NCI-H524 treated with DMSO at 0.1 percent for 48 hours (cell line): ENCODE results near the gene VCAM1.
"Not testable (repeated sequence)": the region's sequence is repeated elsewhere in the genome, so short reads cannot be mapped to it uniquely, and the experiment has no call there.

Experiments
- DNase-seq: peaks from one replicate; lab custom pipeline; 2025; lab: John Stamatoyannopoulos, UW

The VCAM1 gene, protein sequence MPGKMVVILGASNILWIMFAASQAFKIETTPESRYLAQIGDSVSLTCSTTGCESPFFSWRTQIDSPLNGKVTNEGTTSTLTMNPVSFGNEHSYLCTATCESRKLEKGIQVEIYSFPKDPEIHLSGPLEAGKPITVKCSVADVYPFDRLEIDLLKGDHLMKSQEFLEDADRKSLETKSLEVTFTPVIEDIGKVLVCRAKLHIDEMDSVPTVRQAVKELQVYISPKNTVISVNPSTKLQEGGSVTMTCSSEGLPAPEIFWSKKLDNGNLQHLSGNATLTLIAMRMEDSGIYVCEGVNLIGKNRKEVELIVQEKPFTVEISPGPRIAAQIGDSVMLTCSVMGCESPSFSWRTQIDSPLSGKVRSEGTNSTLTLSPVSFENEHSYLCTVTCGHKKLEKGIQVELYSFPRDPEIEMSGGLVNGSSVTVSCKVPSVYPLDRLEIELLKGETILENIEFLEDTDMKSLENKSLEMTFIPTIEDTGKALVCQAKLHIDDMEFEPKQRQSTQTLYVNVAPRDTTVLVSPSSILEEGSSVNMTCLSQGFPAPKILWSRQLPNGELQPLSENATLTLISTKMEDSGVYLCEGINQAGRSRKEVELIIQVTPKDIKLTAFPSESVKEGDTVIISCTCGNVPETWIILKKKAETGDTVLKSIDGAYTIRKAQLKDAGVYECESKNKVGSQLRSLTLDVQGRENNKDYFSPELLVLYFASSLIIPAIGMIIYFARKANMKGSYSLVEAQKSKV

DNA sequence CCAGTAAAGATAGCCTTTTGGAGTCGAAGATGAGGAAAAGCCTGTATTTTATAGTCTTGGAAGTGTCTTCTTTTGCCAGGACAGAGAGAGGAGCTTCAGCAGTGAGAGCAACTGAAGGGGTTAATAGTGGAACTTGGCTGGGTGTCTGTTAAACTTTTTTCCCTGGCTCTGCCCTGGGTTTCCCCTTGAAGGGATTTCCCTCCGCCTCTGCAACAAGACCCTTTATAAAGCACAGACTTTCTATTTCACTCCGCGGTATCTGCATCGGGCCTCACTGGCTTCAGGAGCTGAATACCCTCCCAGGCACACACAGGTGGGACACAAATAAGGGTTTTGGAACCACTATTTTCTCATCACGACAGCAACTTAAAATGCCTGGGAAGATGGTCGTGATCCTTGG is at the start of gene VCAM1:
VCAM1 (plus strand) TSS at position 253 of the 400 bp plus-strand sequence; CDS start at position 372, 119 bp downstream.
- DNase-seq: no peak

DNA sequence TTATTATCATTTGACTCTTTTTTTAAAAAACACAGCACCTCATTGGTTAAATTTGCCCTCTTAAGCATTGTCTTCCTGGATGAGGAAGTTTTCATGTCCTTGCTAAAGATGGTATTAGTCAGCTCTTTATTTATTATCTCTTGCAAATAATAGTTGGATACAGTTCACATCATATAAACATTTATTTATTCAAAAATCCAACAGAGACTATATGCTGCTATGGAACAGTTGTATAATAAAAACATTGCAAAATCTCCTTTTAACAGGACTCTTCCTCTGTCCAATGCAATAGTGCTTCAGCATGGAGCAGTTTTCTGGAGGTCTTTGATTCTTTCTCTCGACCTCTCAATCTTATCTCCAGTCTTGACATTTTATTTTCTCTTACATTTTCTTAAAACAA is 49.5 kb upstream of the VCAM1 start:
- no peak for DNase-seq

DNA sequence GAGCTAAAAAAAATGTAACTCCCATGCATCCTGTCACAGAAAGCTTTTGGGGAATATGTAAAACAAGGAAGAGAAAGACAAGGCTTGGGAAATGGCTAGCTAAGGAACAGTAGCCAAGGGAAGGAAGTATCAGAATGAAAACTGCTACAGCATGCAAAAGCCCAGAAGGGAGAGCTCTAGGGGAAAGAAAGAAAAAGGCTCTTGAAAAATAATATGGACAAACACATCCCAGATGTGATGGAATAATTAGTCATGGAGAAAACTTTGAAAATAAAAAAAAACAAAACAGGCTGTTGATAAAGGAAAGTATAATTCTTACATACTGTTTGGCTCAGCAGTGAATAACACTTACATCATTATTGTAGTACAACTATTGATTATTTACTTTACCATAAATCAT is 47.9 kb upstream of the VCAM1 start:
- no peak for DNase-seq

DNA sequence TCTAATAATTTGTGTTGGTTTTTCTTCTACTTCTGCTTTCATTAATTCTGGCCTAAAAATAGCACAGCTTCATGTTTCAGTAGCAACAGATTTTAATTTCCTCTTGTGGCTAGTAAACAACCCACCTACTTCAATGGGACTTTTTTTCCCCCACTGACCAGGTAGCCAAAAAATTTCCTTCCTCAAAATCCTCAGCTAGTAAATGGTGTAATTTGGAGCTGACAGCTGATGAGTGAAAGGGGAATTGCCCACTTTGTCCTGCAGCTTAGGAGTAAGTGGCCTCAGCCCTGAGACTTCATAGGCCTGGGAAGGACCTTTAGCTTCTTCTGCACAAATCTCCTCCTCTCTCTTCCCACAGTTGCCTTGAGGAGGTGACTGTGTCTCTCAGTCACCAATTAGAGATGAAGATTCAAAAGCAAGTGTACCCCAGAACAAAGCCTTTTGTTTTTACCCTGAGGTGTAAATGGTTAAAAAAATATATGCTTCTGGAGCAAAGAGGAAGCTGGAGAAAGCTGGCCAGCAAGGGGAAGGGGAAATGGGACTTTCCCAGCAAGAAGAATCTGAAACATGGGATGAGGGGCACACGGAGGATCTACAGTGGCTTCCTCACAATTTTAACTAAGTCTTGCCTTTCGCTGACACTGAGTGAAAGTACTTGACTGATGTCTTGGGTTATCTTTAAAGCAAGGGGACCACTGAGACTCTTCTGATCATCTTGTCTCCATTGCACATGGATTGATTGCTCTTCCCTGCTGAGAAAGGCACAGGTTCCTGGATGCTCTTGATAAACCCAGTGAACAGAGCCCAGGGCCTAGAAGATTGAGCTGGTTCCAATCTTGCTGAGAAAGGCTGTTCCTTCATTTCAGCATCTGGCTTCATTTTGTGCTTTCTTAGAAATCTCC is 35.8 kb upstream of the VCAM1 start:
- no peak for DNase-seq

DNA sequence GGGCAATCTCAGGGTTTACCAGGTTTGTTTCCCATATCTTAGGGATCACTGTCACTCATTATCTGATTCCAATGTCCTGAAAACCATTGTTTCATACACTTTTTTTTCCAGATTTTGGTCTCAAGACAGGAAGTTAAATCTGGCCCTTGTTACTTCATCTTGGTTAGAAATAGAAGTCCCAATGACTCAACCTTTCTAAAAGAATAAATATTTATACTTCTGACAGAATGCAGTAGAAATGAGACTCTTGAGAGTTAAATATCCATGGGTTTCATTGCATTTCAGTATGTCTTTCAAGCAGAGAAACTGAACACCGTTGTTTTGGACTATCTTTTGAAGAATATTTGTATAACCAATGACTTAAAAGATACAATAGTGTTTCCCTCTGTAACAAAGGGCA is 19.8 kb upstream of the VCAM1 start:
- DNase-seq: no peak

DNA sequence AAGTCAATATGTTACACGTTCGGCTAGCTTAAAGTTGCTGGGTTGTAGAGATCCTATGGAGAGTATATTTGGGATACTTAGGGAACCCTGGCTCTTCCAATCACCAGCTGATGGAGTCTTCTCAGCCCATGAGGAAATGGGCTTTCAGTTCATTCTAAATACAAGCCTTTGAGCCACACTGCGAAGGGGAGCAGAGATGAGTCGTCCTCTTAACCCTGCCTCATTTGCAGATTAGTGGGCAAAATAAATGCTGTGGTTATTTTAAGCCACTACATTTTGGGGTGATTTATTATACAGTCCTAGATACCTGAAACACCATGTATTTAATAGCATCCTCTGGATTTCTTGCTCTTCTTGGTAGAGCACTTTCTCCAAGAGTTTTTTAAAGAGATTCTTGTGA is 19.0 kb upstream of the VCAM1 start:
- no peak for DNase-seq

DNA sequence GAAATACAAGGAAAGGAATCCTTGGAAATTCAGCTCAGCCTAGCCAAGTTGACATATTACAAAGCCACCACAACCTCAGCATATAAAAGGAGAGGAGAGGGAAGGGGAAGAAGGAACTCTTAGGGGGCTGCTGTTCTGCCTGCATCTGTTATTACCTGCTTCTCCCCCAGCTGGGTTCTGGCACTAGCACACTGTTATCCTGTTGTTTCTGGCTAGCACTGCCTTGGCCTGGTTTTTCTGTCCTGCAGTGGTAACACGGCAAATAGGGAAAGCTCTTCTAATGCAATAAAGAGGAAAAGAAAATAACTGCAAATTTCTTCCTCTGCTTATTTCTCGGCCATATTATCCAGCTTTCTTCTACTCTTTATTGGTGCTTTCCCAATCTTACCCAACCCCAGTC is 16.5 kb upstream of the VCAM1 start:
- no peak for DNase-seq

DNA sequence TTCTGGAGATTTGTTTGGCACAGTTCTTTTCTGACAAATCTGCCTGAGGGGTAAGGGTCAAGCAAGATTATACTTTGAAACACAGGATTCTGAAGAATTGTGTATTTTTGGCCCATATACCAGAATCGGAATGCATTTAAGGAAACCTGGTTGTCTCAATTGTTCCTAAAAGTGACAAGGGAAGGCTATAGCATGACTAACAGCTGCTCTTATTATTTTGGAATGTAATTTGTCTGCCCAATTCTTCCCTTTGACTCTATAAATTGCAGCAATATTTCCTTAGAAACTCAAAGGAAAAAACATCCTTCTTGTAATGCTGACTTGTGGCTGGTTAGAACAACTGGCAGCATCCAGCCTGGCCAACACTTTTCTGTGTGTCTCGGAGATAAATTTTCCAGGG is 15.8 kb upstream of the VCAM1 start:
- no peak for DNase-seq

DNA sequence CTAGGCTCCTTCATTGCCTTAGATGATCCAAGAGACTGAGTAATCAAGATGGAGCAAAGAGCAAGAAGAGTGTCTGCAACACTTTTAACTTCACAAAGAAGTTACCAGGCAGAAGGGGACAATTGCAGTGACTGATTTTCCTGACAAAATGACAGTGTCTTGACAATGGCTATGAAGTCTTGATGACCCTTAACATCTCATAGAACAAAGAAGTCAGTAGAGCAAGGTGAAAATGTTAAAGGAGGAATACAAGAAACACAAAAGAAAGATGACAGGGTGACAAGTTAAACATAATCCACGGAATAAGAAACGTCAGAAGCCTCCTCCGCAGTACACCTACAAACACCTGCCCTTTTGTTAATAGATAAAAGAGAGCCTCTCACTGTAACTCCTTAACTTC is 15.1 kb upstream of the VCAM1 start:
- no peak for DNase-seq

DNA sequence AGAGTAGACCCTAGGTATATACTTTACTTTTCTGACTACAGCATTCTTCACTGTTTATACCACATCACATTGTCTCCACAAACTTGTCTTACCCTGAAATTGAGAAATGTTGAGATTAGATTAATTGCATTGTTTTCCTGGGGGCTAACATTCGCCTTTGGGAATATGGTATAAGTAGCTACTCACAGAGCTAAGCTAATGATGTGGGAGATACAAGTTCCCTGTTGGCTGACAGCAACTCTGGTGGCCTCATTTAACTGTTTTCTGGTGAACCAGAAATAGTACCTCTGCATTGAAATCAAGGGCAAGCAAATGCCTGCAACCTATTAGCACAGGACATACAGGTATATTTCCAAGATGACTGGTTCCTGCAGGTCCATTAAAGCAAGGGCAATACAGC is 13.2 kb upstream of the VCAM1 start:
- no peak for DNase-seq

DNA sequence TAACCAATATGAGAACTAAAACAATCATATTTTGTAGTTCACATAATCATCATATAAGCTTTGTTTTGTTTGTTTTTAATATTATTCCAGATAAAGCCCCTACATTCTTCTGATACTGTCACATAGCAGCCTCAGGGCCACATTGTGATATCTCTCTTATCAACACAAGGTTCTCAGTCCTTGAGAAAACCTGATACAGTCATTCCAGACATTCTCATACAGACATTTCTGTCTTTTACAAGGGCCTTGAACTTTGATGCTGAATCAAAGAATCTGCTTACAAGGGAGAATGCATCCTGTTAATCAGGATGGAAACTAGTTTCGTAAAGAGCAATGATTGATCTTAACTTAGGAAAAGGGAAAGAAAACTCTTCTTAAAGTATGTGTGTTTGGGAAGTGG is 12.7 kb upstream of the VCAM1 start:
- DNase-seq: no peak

DNA sequence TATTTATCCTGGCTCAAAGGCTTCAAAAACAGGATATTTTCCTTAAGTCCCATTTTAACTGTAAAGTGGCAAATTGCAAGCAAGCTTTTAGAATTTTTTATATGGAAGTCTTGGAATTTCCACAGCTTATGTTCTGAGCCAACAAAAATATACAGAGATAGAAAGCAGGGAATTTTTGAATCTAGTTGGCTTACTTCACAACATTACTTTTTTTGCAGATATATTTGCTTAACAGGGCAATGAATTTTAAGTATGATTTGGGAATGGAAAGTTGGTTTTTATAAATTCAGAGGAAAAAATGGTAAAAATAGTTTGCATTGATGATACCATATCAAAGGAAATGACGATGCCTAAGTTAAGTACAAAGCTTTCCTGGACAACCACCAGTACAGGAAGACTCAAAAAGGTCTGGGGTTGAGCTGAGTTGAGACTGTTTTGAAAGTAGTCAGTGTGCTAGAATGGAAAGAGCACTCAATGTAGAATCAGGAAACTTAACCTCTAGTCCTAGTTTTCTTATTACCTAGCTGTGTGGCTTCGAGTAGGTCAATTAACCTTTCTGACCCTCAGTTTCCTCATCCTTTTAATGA is 11.0 kb upstream of the VCAM1 start:
- no peak for DNase-seq

DNA sequence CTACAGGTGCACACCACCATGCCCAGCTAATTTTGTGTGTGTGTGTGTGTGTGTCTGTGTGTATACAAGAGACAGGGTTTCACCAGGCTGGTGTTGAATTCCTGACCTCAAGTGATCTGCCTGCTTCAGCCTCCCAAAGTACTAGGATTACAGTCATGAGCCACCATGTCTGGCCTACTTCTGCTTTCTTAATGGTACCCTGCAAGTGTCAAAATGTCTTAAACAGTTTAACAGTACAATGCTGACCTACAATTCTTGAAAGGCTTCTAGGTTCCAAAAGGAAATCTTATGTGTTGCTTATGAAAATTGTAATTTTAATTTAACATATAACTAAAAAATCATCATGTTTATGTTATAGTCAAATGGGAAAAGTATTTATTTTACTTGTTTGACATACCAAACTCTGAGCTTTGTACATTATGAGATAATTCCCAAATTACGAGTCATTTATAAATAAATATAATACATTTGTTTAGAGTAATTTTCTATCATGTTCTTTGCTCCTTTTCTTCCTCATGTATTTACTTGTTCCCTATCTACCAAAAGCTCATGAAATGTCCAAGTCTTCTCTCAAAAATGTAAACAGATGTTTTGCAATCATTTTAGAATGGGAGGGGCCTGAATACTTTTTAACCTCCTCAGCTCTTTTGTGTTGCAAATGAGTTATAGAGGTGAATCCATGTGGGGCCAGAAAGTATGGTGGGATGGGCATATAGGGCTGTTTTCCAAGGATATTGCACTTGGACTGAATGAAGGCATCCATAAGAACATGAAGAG is 8.4 kb upstream of the VCAM1 start:
- DNase-seq: no peak

DNA sequence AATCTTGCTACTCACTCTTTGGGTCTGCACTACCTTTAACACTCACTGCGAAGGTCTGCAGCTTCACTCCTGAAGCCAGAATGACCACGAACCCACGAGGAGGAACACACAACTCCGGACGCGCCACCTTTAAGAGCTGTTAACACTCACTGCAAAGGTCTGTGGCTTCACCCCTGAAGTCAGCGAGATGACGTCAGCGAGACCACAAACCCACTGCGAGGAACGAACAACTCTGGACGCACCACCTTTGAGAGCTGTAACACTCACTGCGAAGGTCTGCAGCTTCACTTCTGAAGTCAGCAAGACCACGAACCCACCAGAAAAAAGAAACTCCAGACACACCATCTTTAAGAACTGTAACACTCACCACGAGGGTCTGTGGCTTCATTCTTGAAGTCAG is 6.5 kb upstream of the VCAM1 start:
- DNase-seq: not testable (repeated sequence)

DNA sequence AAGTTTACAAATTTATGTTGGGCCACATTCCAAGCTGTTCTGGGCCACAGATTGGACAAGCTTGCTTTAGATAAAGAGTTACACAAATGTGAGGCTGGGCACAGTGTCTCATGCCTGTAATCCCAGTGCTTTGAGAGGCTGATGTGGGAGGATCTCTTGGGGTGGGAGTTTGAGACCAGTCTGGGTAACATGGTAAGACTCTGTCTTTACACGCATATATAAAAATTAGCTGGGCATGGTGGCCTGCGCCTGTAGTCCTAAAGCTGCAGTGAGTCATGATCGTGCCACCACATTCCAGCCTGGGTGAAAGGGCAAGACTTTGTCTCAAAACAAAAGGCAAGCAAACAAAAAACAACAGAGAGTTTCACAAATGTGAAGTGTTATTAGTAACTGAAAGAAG is 5.9 kb upstream of the VCAM1 start:
- no peak for DNase-seq

DNA sequence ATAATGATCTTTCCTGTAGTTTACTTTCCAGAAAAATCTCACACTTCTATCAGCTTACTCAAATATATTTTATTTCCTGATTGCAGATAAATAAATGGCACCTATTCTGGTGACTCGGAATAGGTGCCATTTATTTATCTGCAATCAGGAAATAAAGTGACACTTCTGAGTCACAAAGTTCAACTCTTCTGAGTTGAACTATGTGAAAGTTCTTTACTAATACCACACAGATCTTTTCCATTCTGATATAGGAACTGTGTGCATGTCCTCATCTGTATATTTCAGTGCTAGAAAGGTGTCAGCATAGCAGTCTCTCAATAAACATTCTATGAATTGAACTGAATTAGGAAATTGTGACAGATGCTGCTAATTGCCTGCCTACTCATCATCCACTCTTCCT is 4.9 kb upstream of the VCAM1 start:
- no peak for DNase-seq

DNA sequence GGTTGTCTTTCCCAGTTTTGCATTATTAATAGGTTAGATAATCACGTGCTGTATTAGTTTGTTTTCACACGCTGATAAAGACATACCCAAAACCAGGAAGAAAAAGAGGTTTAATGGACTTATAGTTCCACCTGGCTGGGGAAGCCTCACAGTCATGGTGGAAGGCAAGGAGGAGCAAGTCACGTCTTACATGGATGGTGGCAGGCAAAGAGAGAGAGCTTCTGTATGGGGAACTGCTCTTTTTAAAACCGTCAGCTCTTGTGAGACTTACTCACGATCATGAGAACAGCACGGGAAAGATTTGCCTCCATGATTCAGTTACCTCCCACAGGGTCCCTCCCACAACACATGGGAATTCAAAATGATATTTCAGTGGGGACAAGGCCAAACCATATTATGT is 2.3 kb upstream of the VCAM1 start:
- DNase-seq: no peak

DNA sequence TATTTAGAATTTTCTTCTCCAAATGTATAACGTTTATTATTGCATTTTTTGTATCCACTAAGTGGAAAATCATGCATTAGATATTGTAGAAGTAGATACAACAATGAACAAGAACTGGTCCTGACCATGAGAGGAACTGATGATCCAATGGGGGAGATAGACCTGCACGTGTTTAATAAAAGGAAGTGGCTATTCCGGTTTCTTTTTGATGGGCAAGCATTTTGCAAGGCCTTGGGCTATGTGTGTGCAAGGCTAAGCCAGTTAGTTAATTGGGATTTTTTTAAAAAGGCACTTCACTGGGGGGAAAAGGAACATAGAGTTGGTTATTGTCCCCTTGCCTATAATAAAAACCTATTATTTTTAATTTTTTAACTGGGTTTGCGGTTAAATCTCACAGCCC is 961 bp upstream of the VCAM1 start:
- no peak for DNase-seq

DNA sequence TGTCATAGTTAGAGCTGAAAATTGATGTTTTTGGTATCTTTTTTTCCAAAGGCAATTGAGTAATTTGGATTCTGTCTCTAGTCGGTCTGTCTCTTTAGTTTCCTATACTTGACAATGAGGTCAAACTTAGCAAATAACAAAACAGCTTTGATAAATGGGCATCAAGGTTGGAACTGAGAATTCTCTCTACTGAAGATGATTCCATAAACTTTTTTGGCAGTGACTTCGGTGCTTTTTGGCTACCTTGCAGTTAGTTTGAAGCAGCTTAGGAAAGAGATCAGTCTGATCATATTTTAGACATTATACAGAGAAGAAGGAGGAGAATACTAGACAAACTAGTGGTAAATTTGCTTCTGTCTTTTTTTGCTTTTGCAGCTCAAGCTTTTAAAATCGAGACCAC is 559 bp downstream of the VCAM1 start:
- DNase-seq: no peak

DNA sequence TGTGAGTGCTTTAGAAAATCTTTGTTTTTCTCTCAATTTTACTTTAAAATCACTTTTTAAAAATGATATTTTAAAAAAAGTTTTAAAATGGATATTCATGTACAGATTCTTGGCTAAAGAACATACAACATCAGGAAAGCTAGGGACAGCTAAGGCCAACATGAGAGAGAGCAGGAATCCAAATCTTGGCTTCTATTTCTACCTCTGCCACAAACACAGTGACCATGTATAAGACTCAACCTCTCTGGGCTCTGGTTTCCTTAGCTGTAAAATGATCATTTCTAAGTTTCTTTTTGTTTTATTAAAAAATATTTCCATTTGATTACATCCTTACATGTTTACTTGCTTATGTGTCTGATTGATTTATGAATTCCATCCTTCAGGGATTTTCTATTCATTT is 1.2 kb downstream of the VCAM1 start:
- no peak for DNase-seq

DNA sequence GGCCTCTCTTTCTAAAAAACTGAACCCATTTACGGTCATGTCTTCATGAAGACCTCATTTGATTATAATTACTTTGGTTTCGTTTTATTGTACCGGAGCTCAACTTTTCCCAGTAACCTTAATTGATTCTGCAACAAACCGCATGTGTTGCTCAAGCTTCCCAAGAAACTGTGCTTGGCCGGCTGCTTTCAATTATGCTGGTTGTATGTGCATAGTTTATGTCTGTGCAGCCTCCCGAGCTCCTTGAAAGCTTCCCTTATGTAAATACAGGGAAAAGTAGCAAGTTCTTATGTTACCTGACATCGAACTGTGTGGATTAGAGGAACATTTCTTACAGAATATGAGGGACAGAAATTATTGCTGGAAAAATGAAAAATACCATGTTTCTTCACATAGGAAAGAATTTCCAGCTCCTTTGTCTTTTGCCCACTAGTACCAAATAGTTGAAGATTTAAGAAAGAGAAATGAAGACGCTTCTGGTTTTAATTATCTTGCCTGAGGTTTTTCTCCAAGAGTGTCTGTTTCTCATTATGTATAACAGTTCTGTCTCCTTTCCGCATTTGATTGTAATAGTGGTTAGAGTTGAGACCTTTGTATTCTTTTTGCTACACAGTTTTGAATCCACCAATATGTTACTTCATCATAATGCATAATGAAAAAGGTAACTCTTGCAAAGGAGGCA is 2.1 kb downstream of the VCAM1 start:
- DNase-seq: no peak
